ENCODE results near the gene SLC66A2. TPM values are rescaled to one million over a fixed set of nuclear protein-coding genes. Genes with fewer than 3 reads are reported as not detected.

SLC66A2 gene
- total RNA-seq, 1 experiment from 2014 or later: 13.0 TPM

DNA sequence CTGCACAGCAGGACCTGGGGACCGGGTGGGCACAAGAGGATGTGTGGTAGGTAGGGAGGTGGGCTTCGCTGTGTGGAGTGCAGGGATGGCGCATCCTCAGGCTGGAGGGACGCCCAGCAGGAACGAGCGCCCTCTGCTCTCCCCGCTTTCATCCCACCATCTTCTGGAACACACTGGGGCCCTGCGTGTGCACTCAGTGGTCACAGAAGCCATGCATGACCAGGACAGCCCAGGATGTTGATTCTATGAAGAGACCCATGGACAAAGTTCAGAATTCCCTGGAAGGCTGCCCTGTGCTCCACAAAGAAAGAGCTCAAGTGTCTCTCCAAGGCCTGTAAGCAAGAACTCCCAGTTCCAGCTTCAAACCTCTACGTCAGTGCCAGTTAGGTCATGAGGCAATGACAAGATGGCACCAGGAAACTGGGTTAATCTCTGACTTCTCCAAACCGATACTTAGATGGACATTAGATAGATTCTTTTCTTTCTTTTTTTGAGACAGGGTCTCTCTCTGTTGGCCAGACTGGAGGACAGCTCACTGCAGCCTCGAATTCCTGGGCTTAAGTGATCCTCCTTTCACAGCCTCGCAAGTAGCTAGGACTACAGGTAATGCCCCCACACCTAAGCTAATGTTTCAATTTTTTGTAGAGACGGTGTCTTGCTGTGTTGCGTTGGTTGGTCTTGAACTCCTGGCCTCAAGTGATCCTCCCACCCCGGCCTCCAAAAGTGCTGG lies 3.4 kb downstream of the SLC66A2 start:
- Mint-ChIP-seq H3K9me3 (no peaks in the 10 kb centered on the region), H3K27ac (no peak overlapping the region), H3K27me3 (ENCODE audit: low read depth) (peaks cover 38% of the 10 kb centered on the region), H3K36me3 (ENCODE audit: insufficient read depth in 1 of 3, low read depth in 3 of 3) (peaks cover 0 to 4% (median 0%) of the 10 kb centered on the region in 3 experiments; a peak in 1 of 7 replicates), H3K4me3 (no peak overlapping the region), H3K4me1 (peaks cover 9 to 26% of the 10 kb centered on the region in 2 experiments)
- no peak overlapping the region for H3K18ac ChIP-seq (ENCODE audit: insufficient read length, low read depth, low read length)
- no peak overlapping the region for H3K4ac ChIP-seq (ENCODE audit: low read depth, low read length)
- H3T11ph ChIP-seq (ENCODE audit: low read length): no peak overlapping the region
- H3K27ac ChIP-seq (ENCODE audit: insufficient read length, low read depth, low read length): no peak overlapping the region
- H3K23me2 ChIP-seq (ENCODE audit: insufficient read length, low read depth, low read length, poor library complexity, severe bottlenecking): peaks cover 4% of the 10 kb centered on the region
- H4K8ac ChIP-seq (replicated peaks; ENCODE audit: insufficient read length, low read depth, low read length): no peak overlapping the region
- no peak overlapping the region for H2BK12ac ChIP-seq (ENCODE audit: insufficient read length, low read depth, low read length)
- TF ChIP-seq, protein P1, sequence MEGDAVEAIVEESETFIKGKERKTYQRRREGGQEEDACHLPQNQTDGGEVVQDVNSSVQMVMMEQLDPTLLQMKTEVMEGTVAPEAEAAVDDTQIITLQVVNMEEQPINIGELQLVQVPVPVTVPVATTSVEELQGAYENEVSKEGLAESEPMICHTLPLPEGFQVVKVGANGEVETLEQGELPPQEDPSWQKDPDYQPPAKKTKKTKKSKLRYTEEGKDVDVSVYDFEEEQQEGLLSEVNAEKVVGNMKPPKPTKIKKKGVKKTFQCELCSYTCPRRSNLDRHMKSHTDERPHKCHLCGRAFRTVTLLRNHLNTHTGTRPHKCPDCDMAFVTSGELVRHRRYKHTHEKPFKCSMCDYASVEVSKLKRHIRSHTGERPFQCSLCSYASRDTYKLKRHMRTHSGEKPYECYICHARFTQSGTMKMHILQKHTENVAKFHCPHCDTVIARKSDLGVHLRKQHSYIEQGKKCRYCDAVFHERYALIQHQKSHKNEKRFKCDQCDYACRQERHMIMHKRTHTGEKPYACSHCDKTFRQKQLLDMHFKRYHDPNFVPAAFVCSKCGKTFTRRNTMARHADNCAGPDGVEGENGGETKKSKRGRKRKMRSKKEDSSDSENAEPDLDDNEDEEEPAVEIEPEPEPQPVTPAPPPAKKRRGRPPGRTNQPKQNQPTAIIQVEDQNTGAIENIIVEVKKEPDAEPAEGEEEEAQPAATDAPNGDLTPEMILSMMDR (conservative IDR thresholded peaks at IDR 0.05): no peak
- H3K27me3 ChIP-seq (ENCODE audit: insufficient read depth, low read length): peaks cover 5% of the 10 kb centered on the region; the same call in 1 of the 2 replicates
- H2AK5ac ChIP-seq (ENCODE audit: insufficient read length, low read length): no peak overlapping the region
- no peak overlapping the region for H2BK20ac ChIP-seq (ENCODE audit: low read depth, low read length, poor library complexity, severe bottlenecking)
- no peak for DNase-seq
- no peak overlapping the region; the same call in 1 of the 2 replicates for H3K14ac ChIP-seq (ENCODE audit: insufficient read depth, low read length)
- H2BK5ac ChIP-seq (ENCODE audit: insufficient read length, low read length): no peak overlapping the region
- H3K9me3 ChIP-seq (ENCODE audit: control insufficient read depth, low read depth, low read length): no peaks in the 10 kb centered on the region
- no peak overlapping the region for H2AFZ ChIP-seq (ENCODE audit: low read length)
- no peak overlapping the region for H4K5ac ChIP-seq (ENCODE audit: insufficient read length, low read depth, low read length)
- no CpG with 5 or more reads among the region's 15 CpGs for WGBS (ENCODE audit: extremely low coverage, insufficient read length, low lambda C conversion rate)
- no peaks in the 10 kb centered on the region for H3K4me1 ChIP-seq (ENCODE audit: insufficient read depth, low read length)
- no peak overlapping the region for H3K9ac ChIP-seq (ENCODE audit: extremely low read depth, insufficient read length, low read length)
- H3K56ac ChIP-seq (ENCODE audit: insufficient read length, low read depth, low read length): no peak overlapping the region
- no peak overlapping the region for H3K23ac ChIP-seq (ENCODE audit: insufficient read length, low read depth, low read length)
- no peaks in the 10 kb centered on the region for H3K79me1 ChIP-seq (ENCODE audit: insufficient read depth, low read depth, low read length, poor library complexity, severe bottlenecking)
- no peak overlapping the region for H4K91ac ChIP-seq (ENCODE audit: insufficient read length, low read depth, low read length)
- H2BK120ac ChIP-seq (ENCODE audit: low read depth, low read length, poor library complexity, severe bottlenecking): no peak overlapping the region
- no peaks in the 10 kb centered on the region for H3K79me2 ChIP-seq (ENCODE audit: insufficient read depth, low read length)
- no peaks in the 10 kb centered on the region for H4K20me1 ChIP-seq (ENCODE audit: control insufficient read depth, insufficient read depth, insufficient read length)
- no peak overlapping the region for H3K4me2 ChIP-seq (ENCODE audit: insufficient read depth, insufficient read length, low read length)
- no peak overlapping the region for H2BK15ac ChIP-seq (ENCODE audit: low read depth, low read length)
